HEK293 (cell line): ENCODE data around the gene RFX4.
A peak's percentile ranks its signal among the peaks of the same experiment; 100 is the strongest.

ENCODE experiments used
- BCL11B ChIP-seq: fragments of 450-650 bp; formaldehyde crosslinking; IDR thresholded peaks from 2 replicates; pipeline ENCODE4 v1.5.1; 2016; ENCODE audit warnings: low read depth, missing biosample characterization, missing genetic modification characterization
- EGR2 ChIP-seq: fragments of 450-650 bp; formaldehyde crosslinking; IDR thresholded peaks from 2 replicates; pipeline ENCODE4 v1.5.1; 2016; ENCODE audit warnings: low read depth, missing biosample characterization, missing genetic modification characterization
- FEZF1 ChIP-seq: fragments of 450-650 bp; formaldehyde crosslinking; IDR thresholded peaks from 2 replicates; pipeline ENCODE4 v1.5.1; 2016; ENCODE audit warnings: missing biosample characterization, missing genetic modification characterization
- MYNN ChIP-seq: fragments of 450-650 bp; formaldehyde crosslinking; IDR thresholded peaks from 2 replicates; pipeline ENCODE4 v1.5.1; 2016; ENCODE audit warnings: missing biosample characterization, missing genetic modification characterization, borderline replicate concordance
- PRDM6 ChIP-seq: fragments of 450-650 bp; formaldehyde crosslinking; IDR thresholded peaks from 2 replicates; pipeline ENCODE4 v1.5.1; 2017; ENCODE audit warnings: missing biosample characterization, missing genetic modification characterization
- SCRT1 ChIP-seq: fragments of 450-650 bp; formaldehyde crosslinking; IDR thresholded peaks from 2 replicates; pipeline ENCODE4 v1.5.1; 2016; ENCODE audit warnings: missing biosample characterization, missing genetic modification characterization, borderline replicate concordance
- TRIM28 ChIP-seq: IDR thresholded peaks from 2 replicates; pipeline ENCODE4 v1.6.1; 2011; ENCODE audit warnings: low read length, control low read depth, borderline replicate concordance
- ZBTB21 ChIP-seq: fragments of 450-650 bp; formaldehyde crosslinking; IDR thresholded peaks from 2 replicates; pipeline ENCODE4 v1.5.1; 2017; ENCODE audit warnings: missing biosample characterization, missing genetic modification characterization
- ZFP3 ChIP-seq: fragments of 450-650 bp; formaldehyde crosslinking; IDR thresholded peaks from 2 replicates; pipeline ENCODE4 v1.5.1; 2016; ENCODE audit warnings: low read depth, missing biosample characterization, missing genetic modification characterization
- ZNF175 ChIP-seq: fragments of 450-650 bp; formaldehyde crosslinking; IDR thresholded peaks from 2 replicates; pipeline ENCODE4 v1.5.1; 2016; ENCODE audit warnings: missing biosample characterization, missing genetic modification characterization
- ZNF292 ChIP-seq: fragments of 450-650 bp; formaldehyde crosslinking; IDR thresholded peaks from 2 replicates; pipeline ENCODE4 v1.5.1; 2016; ENCODE audit warnings: low read depth, missing biosample characterization, missing genetic modification characterization, borderline replicate concordance
- ZNF416 ChIP-seq: fragments of 450-650 bp; formaldehyde crosslinking; IDR thresholded peaks from 2 replicates; pipeline ENCODE4 v1.5.1; 2016; ENCODE audit warnings: missing biosample characterization, missing genetic modification characterization
- ZNF48 ChIP-seq: fragments of 450-650 bp; formaldehyde crosslinking; IDR thresholded peaks from 2 replicates; pipeline ENCODE4 v1.5.1; 2016; ENCODE audit warnings: missing biosample characterization, missing genetic modification characterization
- ZNF514 ChIP-seq: fragments of 450-650 bp; formaldehyde crosslinking; IDR thresholded peaks from 2 replicates; pipeline ENCODE4 v1.5.1; 2016; ENCODE audit warnings: missing biosample characterization, missing genetic modification characterization
- ZNF544 ChIP-seq: fragments of 450-650 bp; formaldehyde crosslinking; IDR thresholded peaks from 2 replicates; pipeline ENCODE4 v1.5.0; 2017; ENCODE audit warnings: missing biosample characterization, missing genetic modification characterization
- ZNF549 ChIP-seq: fragments of 450-650 bp; IDR thresholded peaks from 2 replicates; pipeline ENCODE4 v1.5.1; 2018; ENCODE audit warnings: missing biosample characterization, missing genetic modification characterization, mild to moderate bottlenecking, inconsistent platforms, moderate library complexity
- ZNF555 ChIP-seq: fragments of 450-650 bp; formaldehyde crosslinking; conservative IDR thresholded peaks from 2 replicates; pipeline ENCODE4 v1.5.1; 2017; ENCODE audit warnings: missing biosample characterization, mild to moderate bottlenecking, missing genetic modification characterization, inconsistent platforms
- ZNF610 ChIP-seq: fragments of 450-650 bp; formaldehyde crosslinking; IDR thresholded peaks from 2 replicates; pipeline ENCODE4 v1.5.1; 2016; ENCODE audit warnings: missing biosample characterization, missing genetic modification characterization, borderline replicate concordance
- ZNF623 ChIP-seq: fragments of 450-650 bp; formaldehyde crosslinking; IDR thresholded peaks from 2 replicates; pipeline ENCODE4 v1.5.1; 2016; ENCODE audit warnings: missing biosample characterization, missing genetic modification characterization
- ZNF629 ChIP-seq: fragments of 450-650 bp; formaldehyde crosslinking; IDR thresholded peaks from 2 replicates; pipeline ENCODE4 v1.5.1; 2017; ENCODE audit warnings: missing biosample characterization, missing genetic modification characterization
- ZNF670 ChIP-seq: fragments of 450-650 bp; formaldehyde crosslinking; IDR thresholded peaks from 2 replicates; pipeline ENCODE4 v1.5.1; 2016; ENCODE audit warnings: missing biosample characterization, missing genetic modification characterization, low read depth
- ZNF707 ChIP-seq: fragments of 450-650 bp; formaldehyde crosslinking; IDR thresholded peaks from 2 replicates; pipeline ENCODE4 v1.5.1; 2016; ENCODE audit warnings: missing biosample characterization, missing genetic modification characterization
- ZNF837 ChIP-seq: fragments of 450-650 bp; formaldehyde crosslinking; IDR thresholded peaks from 2 replicates; pipeline ENCODE4 v1.5.1; 2016; ENCODE audit warnings: missing biosample characterization, missing genetic modification characterization
- ZSCAN16 ChIP-seq: fragments of 450-650 bp; formaldehyde crosslinking; IDR thresholded peaks from 2 replicates; pipeline ENCODE4 v1.5.1; 2016; ENCODE audit warnings: missing biosample characterization, missing genetic modification characterization
- TF ChIP-seq, protein P1 (sequence below): fragments of 450-650 bp; formaldehyde crosslinking; IDR thresholded peaks from 2 replicates; pipeline ENCODE4 v1.5.1; 2016; ENCODE audit warnings: missing biosample characterization, missing genetic modification characterization
- TF ChIP-seq, protein P2 (sequence below): fragments of 450-650 bp; formaldehyde crosslinking; IDR thresholded peaks from 2 replicates; pipeline ENCODE4 v1.5.1; 2016; ENCODE audit warnings: missing biosample characterization, missing genetic modification characterization, borderline replicate concordance
- TF ChIP-seq, protein P3 (sequence below): fragments of 450-650 bp; formaldehyde crosslinking; IDR thresholded peaks from 2 replicates; pipeline ENCODE4 v1.5.1; 2016; ENCODE audit warnings: missing biosample characterization, missing genetic modification characterization, low read depth
- TF ChIP-seq, protein P4 (sequence below): fragments of 450-650 bp; formaldehyde crosslinking; IDR thresholded peaks from 2 replicates; pipeline ENCODE4 v1.5.1; 2016; ENCODE audit warnings: missing biosample characterization, missing genetic modification characterization

Gene RFX4

DNA sequence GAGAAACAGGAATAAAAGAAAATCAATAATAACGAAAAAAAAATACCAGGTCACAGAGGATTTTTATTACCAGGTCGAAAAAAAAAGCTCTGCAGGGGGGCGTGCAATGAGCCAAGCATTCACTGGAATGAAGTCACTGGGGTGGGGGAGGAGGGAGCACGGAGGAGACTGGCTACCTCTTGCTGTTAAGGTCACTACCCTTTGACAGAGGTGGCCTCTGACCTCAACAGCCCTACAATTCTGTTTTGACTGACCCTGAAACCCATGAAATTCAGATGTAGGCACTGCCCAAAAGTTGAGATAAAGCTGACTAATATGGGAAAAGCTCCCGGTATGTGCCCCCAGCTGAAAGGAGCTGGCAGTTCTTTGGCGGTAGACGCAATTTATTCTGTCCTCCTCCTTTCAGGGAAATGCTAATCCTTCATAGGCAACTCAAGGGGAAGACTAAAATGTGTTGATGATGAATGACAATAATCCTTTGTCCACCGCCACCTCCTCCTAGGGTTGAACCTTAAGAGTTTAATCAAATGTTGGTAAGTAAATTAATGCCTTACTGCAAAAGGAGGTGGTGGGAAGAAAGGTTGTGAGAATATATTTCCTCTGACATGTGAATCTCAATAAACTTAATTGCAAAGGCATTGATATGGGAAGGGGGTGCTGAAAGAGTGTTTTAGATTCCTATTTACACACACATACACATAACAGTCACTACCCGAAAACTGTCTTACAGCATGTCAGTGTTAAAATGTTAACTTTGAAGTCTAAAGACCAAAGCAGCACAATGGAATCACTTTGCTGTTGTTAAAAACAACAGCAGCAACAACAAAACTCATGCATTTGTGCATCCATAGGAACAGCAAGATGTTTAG, 185.4 kb downstream of the RFX4 start (continued):
- TF ChIP-seq, protein P1, sequence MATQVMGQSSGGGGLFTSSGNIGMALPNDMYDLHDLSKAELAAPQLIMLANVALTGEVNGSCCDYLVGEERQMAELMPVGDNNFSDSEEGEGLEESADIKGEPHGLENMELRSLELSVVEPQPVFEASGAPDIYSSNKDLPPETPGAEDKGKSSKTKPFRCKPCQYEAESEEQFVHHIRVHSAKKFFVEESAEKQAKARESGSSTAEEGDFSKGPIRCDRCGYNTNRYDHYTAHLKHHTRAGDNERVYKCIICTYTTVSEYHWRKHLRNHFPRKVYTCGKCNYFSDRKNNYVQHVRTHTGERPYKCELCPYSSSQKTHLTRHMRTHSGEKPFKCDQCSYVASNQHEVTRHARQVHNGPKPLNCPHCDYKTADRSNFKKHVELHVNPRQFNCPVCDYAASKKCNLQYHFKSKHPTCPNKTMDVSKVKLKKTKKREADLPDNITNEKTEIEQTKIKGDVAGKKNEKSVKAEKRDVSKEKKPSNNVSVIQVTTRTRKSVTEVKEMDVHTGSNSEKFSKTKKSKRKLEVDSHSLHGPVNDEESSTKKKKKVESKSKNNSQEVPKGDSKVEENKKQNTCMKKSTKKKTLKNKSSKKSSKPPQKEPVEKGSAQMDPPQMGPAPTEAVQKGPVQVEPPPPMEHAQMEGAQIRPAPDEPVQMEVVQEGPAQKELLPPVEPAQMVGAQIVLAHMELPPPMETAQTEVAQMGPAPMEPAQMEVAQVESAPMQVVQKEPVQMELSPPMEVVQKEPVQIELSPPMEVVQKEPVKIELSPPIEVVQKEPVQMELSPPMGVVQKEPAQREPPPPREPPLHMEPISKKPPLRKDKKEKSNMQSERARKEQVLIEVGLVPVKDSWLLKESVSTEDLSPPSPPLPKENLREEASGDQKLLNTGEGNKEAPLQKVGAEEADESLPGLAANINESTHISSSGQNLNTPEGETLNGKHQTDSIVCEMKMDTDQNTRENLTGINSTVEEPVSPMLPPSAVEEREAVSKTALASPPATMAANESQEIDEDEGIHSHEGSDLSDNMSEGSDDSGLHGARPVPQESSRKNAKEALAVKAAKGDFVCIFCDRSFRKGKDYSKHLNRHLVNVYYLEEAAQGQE (tag by site-specific recombination): no peak
- no peak for TF ChIP-seq ZNF175 (tag by site-specific recombination)
- TF ChIP-seq ZNF549 (tag by site-specific recombination): no peak
- TF ChIP-seq EGR2 (tag by site-specific recombination): 0 out of 2 replicates have a peak, but pooled peaks have one; percentile 8
- peak; percentile 91 for TF ChIP-seq ZNF629
- TF ChIP-seq, protein P2, sequence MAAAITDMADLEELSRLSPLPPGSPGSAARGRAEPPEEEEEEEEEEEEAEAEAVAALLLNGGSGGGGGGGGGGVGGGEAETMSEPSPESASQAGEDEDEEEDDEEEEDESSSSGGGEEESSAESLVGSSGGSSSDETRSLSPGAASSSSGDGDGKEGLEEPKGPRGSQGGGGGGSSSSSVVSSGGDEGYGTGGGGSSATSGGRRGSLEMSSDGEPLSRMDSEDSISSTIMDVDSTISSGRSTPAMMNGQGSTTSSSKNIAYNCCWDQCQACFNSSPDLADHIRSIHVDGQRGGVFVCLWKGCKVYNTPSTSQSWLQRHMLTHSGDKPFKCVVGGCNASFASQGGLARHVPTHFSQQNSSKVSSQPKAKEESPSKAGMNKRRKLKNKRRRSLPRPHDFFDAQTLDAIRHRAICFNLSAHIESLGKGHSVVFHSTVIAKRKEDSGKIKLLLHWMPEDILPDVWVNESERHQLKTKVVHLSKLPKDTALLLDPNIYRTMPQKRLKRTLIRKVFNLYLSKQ (tag by site-specific recombination): no peak
- TF ChIP-seq, protein P3, sequence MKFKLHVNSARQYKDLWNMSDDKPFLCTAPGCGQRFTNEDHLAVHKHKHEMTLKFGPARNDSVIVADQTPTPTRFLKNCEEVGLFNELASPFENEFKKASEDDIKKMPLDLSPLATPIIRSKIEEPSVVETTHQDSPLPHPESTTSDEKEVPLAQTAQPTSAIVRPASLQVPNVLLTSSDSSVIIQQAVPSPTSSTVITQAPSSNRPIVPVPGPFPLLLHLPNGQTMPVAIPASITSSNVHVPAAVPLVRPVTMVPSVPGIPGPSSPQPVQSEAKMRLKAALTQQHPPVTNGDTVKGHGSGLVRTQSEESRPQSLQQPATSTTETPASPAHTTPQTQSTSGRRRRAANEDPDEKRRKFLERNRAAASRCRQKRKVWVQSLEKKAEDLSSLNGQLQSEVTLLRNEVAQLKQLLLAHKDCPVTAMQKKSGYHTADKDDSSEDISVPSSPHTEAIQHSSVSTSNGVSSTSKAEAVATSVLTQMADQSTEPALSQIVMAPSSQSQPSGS: 0 out of 2 replicates have a peak, but pooled peaks have one; percentile 30
- no peak for TF ChIP-seq ZNF514 (tag by site-specific recombination)
- no peak for TF ChIP-seq ZNF555 (tag by site-specific recombination)
- no peak for TF ChIP-seq ZSCAN16 (tag by site-specific recombination)
- TF ChIP-seq ZNF544 (tag by site-specific recombination): no peak
- no peak for TF ChIP-seq ZNF623 (tag by site-specific recombination)
- no peak for TF ChIP-seq ZNF837 (tag by site-specific recombination)
- TF ChIP-seq BCL11B: peak; percentile 84
- TF ChIP-seq ZNF610 (tag by site-specific recombination): no peak
- TF ChIP-seq, protein P4, sequence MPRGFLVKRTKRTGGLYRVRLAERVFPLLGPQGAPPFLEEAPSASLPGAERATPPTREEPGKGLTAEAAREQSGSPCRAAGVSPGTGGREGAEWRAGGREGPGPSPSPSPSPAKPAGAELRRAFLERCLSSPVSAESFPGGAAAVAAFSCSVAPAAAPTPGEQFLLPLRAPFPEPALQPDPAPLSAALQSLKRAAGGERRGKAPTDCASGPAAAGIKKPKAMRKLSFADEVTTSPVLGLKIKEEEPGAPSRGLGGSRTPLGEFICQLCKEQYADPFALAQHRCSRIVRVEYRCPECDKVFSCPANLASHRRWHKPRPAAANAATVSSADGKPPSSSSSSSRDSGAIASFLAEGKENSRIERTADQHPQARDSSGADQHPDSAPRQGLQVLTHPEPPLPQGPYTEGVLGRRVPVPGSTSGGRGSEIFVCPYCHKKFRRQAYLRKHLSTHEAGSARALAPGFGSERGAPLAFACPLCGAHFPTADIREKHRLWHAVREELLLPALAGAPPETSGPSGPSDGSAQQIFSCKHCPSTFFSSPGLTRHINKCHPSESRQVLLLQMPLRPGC: peak; percentile 52; the same call in 1 of the 2 replicates
- TF ChIP-seq ZNF670 (tag by site-specific recombination): no peak
- TF ChIP-seq ZFP3 (tag by site-specific recombination): no peak
- TF ChIP-seq ZNF707 (tag by site-specific recombination): no peak
- no peak for TF ChIP-seq ZNF416 (tag by site-specific recombination)
- TF ChIP-seq ZNF48: no peak
- no peak for TF ChIP-seq SCRT1 (tag by site-specific recombination)
- no peak for TF ChIP-seq MYNN (tag by site-specific recombination)
- TF ChIP-seq FEZF1: no peak
- TF ChIP-seq ZBTB21: no peak
- no peak for TF ChIP-seq ZNF292 (tag by site-specific recombination)
- no peak for TF ChIP-seq TRIM28
- TF ChIP-seq PRDM6 (tag by site-specific recombination): peak; percentile 83
